Transverse colon (tissue), 3 donors: ENCODE measurements around the gene THSD4.

ENCODE experiments used
- CTCF ChIP-seq, 5 experiments: fragments of 200-600 bp in 3 of 5; fragments of 450-650 bp in 2 of 5; sonication (generic) in 3 of 5; IDR thresholded peaks; 1 replicate in 2 of 5; 2 replicates in 3 of 5; pipeline ENCODE4 v1.5.1; 2016 to 2017; ENCODE audit warnings: antibody characterized with exemption in 5 of 5, inconsistent platforms in 3 of 5, mild to moderate bottlenecking in 2 of 5, moderate library complexity in 1 of 5
- POLR2A ChIP-seq: fragments of 450-650 bp; IDR thresholded peaks from one replicate; pipeline ENCODE4 v1.6.1; 2016; ENCODE audit warnings: antibody characterized with exemption, mild to moderate bottlenecking, moderate library complexity

GRCh38 chr15:71112429-71112828 is 2.8 kb upstream of the THSD4 start:
- TF ChIP-seq CTCF (IDR thresholded peaks at IDR 0.05), result no peak
- no peak for TF ChIP-seq POLR2A
